H1 (cell line): ENCODE data around the gene FANK1. TPM values are rescaled to one million over a fixed set of nuclear protein-coding genes. Genes with fewer than 3 reads are reported as not detected.

Experiments used
- CTCF ChIA-PET: fragments of 300-600 bp; sonication (Branson Sonifier 250); formaldehyde crosslinking; loops from one replicate; lab custom pipeline; 2021; ENCODE audit not compliant: partially characterized antibody; lab: Charles Lee
- POLR2A ChIA-PET: fragments of 300-600 bp; sonication (Branson Sonifier 250); formaldehyde crosslinking; loops from one replicate; lab custom pipeline; 2021; ENCODE audit warnings: inconsistent platforms; ENCODE audit not compliant: partially characterized antibody; lab: Charles Lee
- DNase-seq, 2 experiments: peaks; one replicate each; pipeline versions ENCODE4 v3.0.0 to v3.0.0-alpha.2; 2010 to 2022; ENCODE audit warnings: low spot score in 2 of 2, low read depth in 1 of 2, mixed read lengths in 1 of 2
- FAIRE-seq: peaks from 2 replicates; lab custom pipeline; 2011; peaks lifted over from hg19 to GRCh38; lab: Jason Lieb, UNC
- H2AFZ ChIP-seq: 2 replicates; pipeline ENCODE4 v1.8.1; 2012; ENCODE audit warnings: low read length, inconsistent platforms
- H2AK5ac ChIP-seq: 2 replicates; pipeline ENCODE4 v1.6.1; 2013; ENCODE audit warnings: low read depth, low read length
- H2BK120ac ChIP-seq: replicated peaks from 2 replicates; pipeline ENCODE3; 2013; ENCODE audit warnings: low read depth, low read length, inconsistent platforms
- H2BK12ac ChIP-seq: 2 replicates; pipeline ENCODE4 v1.6.1; 2013; ENCODE audit warnings: low read depth, low read length
- H2BK15ac ChIP-seq: 2 replicates; pipeline ENCODE4 v1.6.1; 2013; ENCODE audit warnings: low read length
- H2BK20ac ChIP-seq: 2 replicates; pipeline ENCODE4 v1.6.1; 2013; ENCODE audit warnings: low read length
- H2BK5ac ChIP-seq: 2 replicates; pipeline ENCODE4 v1.6.1; 2013; ENCODE audit warnings: low read depth, low read length
- H3K14ac ChIP-seq: 2 replicates; pipeline ENCODE4 v1.6.1; 2013; ENCODE audit warnings: inconsistent platforms; ENCODE audit not compliant: insufficient read length
- H3K18ac ChIP-seq: 2 replicates; pipeline ENCODE4 v1.6.1; 2013; ENCODE audit warnings: low read length; ENCODE audit errors: extremely low read depth
- H3K23ac ChIP-seq: 2 replicates; pipeline ENCODE4 v1.6.1; 2013; ENCODE audit warnings: inconsistent platforms; ENCODE audit not compliant: insufficient read length
- H3K23me2 ChIP-seq: 2 replicates; pipeline ENCODE4 v1.6.1; 2013; ENCODE audit warnings: low read depth, low read length
- H3K27ac ChIP-seq: 2 replicates; pipeline ENCODE4 v1.6.1; 2011; ENCODE audit warnings: low read depth, low read length, inconsistent platforms
- H3K27me3 ChIP-seq, 4 experiments: replicated peaks in 1 of 4; 1 replicate in 1 of 4; 2 replicates in 3 of 4; pipeline versions ENCODE4 v1.6.1 to v1.8.1; 2011 to 2013; ENCODE audit warnings: low read length in 3 of 4, mild to moderate bottlenecking in 3 of 4, inconsistent platforms in 2 of 4, mixed read lengths in 2 of 4, moderate library complexity in 1 of 4; ENCODE audit not compliant: control insufficient read depth in 3 of 4, insufficient read depth in 3 of 4; ENCODE audit errors: extremely low read depth in 1 of 4
- H3K36me3 ChIP-seq, 4 experiments: 2 replicates each; pipeline versions ENCODE4 v1.6.1 to v1.8.1; 2011 to 2013; ENCODE audit warnings: mild to moderate bottlenecking in 4 of 4, low read length in 3 of 4, moderate library complexity in 2 of 4, control low read depth in 1 of 4, inconsistent platforms in 1 of 4; ENCODE audit not compliant: insufficient read depth in 4 of 4, control insufficient read depth in 2 of 4
- H3K4ac ChIP-seq: replicated peaks from 2 replicates; pipeline ENCODE3; 2013; ENCODE audit warnings: low read length, low read depth, mixed read lengths, inconsistent platforms; ENCODE audit not compliant: insufficient read length
- H3K4me1 ChIP-seq, 4 experiments: replicated peaks in 1 of 4; 1 replicate in 1 of 4; 2 replicates in 3 of 4; pipeline versions ENCODE4 v1.6.1 to v1.8.1; 2011 to 2013; ENCODE audit warnings: low read length in 3 of 4, inconsistent platforms in 2 of 4, mixed read lengths in 1 of 4; ENCODE audit not compliant: insufficient read depth in 4 of 4, control insufficient read depth in 3 of 4
- H3K4me2 ChIP-seq, 2 experiments: 2 replicates each; pipeline versions ENCODE4 v1.6.1 to v1.8.1; 2011 to 2013; ENCODE audit warnings: low read depth in 2 of 2, low read length in 2 of 2, control low read depth in 1 of 2, inconsistent platforms in 1 of 2, mild to moderate bottlenecking in 1 of 2; ENCODE audit not compliant: insufficient read depth in 1 of 2
- H3K4me3 ChIP-seq, 4 experiments: fragments of 200-600, 300-600 bp in 1 of 4; sonication (generic), shearing (Covaris generic), sonication (Bioruptor Twin) in 1 of 4; 2 replicates each; pipeline versions ENCODE4 v1.5.1 to v1.8.1; 2011 to 2016; ENCODE audit warnings: low read length in 4 of 4, low read depth in 3 of 4, control low read depth in 2 of 4, inconsistent platforms in 2 of 4, mild to moderate bottlenecking in 2 of 4, mixed read lengths in 1 of 4, moderate library complexity in 1 of 4; ENCODE audit not compliant: insufficient read depth in 2 of 4; ENCODE audit errors: extremely low read depth in 1 of 4
- H3K56ac ChIP-seq: replicated peaks from 2 replicates; pipeline ENCODE3; 2013; ENCODE audit warnings: low read depth, mild to moderate bottlenecking, mixed read lengths, low read length, inconsistent platforms; ENCODE audit not compliant: insufficient read length
- H3K79me1 ChIP-seq: 2 replicates; pipeline ENCODE4 v1.6.1; 2013; ENCODE audit warnings: low read depth, low read length, control low read depth
- H3K79me2 ChIP-seq, 2 experiments: 2 replicates each; pipeline versions ENCODE4 v1.6.1 to v1.8.1; 2012 to 2013; ENCODE audit warnings: low read length in 2 of 2, mild to moderate bottlenecking in 2 of 2, inconsistent platforms in 1 of 2; ENCODE audit not compliant: insufficient read depth in 2 of 2, control insufficient read depth in 1 of 2
- H3K9ac ChIP-seq, 4 experiments: replicated peaks in 1 of 4; 1 replicate in 1 of 4; 2 replicates in 3 of 4; pipeline versions ENCODE4 v1.6.1 to v1.8.1; 2011 to 2013; ENCODE audit warnings: low read depth in 3 of 4, low read length in 3 of 4, control low read depth in 2 of 4, mild to moderate bottlenecking in 2 of 4, moderate library complexity in 2 of 4, inconsistent platforms in 1 of 4; ENCODE audit errors: extremely low read depth in 1 of 4
- H3K9me3 ChIP-seq, 2 experiments: 2 replicates each; pipeline versions ENCODE4 v1.6.1 to v1.8.1; 2012 to 2013; ENCODE audit warnings: mild to moderate bottlenecking in 2 of 2, moderate library complexity in 2 of 2, control low read depth in 1 of 2, inconsistent platforms in 1 of 2, low read depth in 1 of 2, low read length in 1 of 2, mixed read lengths in 1 of 2; ENCODE audit not compliant: insufficient read depth in 2 of 2
- H4K20me1 ChIP-seq, 2 experiments: replicated peaks in 1 of 2; 2 replicates each; pipeline versions ENCODE3 to v1.8.1; 2011 to 2013; ENCODE audit warnings: inconsistent platforms in 2 of 2, low read length in 2 of 2, mild to moderate bottlenecking in 1 of 2; ENCODE audit not compliant: insufficient read depth in 2 of 2, control insufficient read depth in 1 of 2
- H4K5ac ChIP-seq: 2 replicates; pipeline ENCODE4 v1.6.1; 2013; ENCODE audit warnings: low read length, low read depth, mixed read lengths, inconsistent platforms; ENCODE audit not compliant: insufficient read length
- H4K8ac ChIP-seq: 2 replicates; pipeline ENCODE4 v1.8.0; 2013; ENCODE audit warnings: mild to moderate bottlenecking, moderate library complexity, low read length, inconsistent platforms; ENCODE audit not compliant: insufficient read depth; ENCODE audit errors: extremely low read depth
- H4K91ac ChIP-seq: replicated peaks from 2 replicates; pipeline ENCODE3; 2013; ENCODE audit warnings: low read length, mixed read lengths, inconsistent platforms; ENCODE audit not compliant: insufficient read length
- FOSL1 ChIP-seq: IDR thresholded peaks from 2 replicates; pipeline ENCODE4 v1.6.1; 2011; ENCODE audit warnings: mild to moderate bottlenecking, low read depth, low read length, moderate library complexity; ENCODE audit not compliant: insufficient read depth
- RFX5 ChIP-seq: IDR thresholded peaks from 2 replicates; pipeline ENCODE4 v1.6.1; 2011; ENCODE audit warnings: low read depth, low read length, improper control_type of control experiment, borderline replicate concordance
- WGBS, 2 experiments: shearing (Covaris generic) in 1 of 2; methylation state at CpG; one replicate each; pipeline versions ENCODE4 v1.1.6 to v1.1.7; 2013 to 2015; ENCODE audit warnings: low lambda C conversion rate in 2 of 2, mixed read lengths in 2 of 2, inconsistent platforms in 1 of 2, low coverage in 1 of 2, missing lambda C conversion rate in 1 of 2; ENCODE audit not compliant: insufficient replicate concordance in 2 of 2, insufficient coverage in 1 of 2, insufficient read length in 1 of 2; ENCODE audit errors: extremely low coverage in 1 of 2, missing lambda C conversion rate in 1 of 2; 5-methylcytosine and 5-hydroxymethylcytosine counted together
- polyA plus RNA-seq, 7 experiments: library from polyadenylated mRNA; depleted of rRNA in 3 of 7; stranded (reverse) in 5 of 7; unstranded in 2 of 7; fragments of >200 nt in 5 of 7; fragments of 200-250 nt in 2 of 7; gene quantifications; 1 replicate in 5 of 7; 2 replicates in 1 of 7; 4 replicates in 1 of 7; pipeline versions ENCODE4 v1.2.1 to v1.2.3, GENCODE V29; 2011 to 2013; ENCODE audit warnings: missing spikeins in 2 of 7, mixed read lengths in 2 of 7
- total RNA-seq: library from RNA; stranded (reverse); fragmentation: NEBNext Ultra II Directional; extraction: Animal tissue kit (Norgen Biotek cat#: 25700); gene quantifications from 2 replicates; pipeline ENCODE4 v1.2.1, GENCODE V29; 2021

The FANK1 gene
- total and polyA plus RNA-seq, 2 of the 8 experiments (the other 6 are each of a cell fraction or from before 2014, with no cell fraction given), result 1.2 TPM; not detected in 1

DNA sequence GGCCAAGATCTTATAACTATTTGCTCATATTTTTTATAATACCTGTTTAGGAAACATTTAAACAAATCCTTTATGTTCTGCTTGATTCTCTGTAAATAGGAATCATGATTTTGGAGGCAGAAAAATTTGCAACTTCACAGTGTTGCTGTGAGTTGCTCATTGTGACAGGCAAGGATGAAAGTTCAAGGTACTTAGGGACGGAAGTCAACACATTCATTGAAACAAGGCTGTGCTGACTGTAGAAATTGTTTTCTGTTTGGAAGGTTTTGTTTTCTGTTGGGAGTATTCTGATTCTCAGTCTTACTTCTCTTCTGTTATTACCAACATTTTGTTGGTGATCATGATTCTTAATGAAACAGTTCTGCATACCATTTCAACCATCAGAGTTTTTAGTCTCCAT, 54.9 kb downstream of the FANK1 start:
- Histone ChIP-seq H3K4me2 (no peak overlapping the region), H3K14ac (no peak overlapping the region), H3K79me1 (no peaks in the 10 kb centered on the region), H3K18ac (no peak overlapping the region), H2BK12ac (no peak overlapping the region), H4K91ac (no peak overlapping the region), H2BK5ac (no peak overlapping the region), H3K27me3 (no peaks in the 10 kb centered on the region), H2AK5ac (no peak overlapping the region), H3K4me1 (no peaks in the 10 kb centered on the region), H2AFZ (no peak overlapping the region), H3K27ac (no peak overlapping the region), H2BK15ac (no peak overlapping the region), H4K8ac (no peak overlapping the region), H2BK120ac (no peak overlapping the region), H3K56ac (no peak overlapping the region), H3K9ac (no peak overlapping the region), H3K79me2 (no peaks in the 10 kb centered on the region), H3K4me3 (no peak overlapping the region), H3K23ac (no peak overlapping the region), H3K23me2 (no peaks in the 10 kb centered on the region), H4K5ac (no peak overlapping the region), H3K4ac (no peak overlapping the region), H3K36me3 (no peaks in the 10 kb centered on the region), H2BK20ac (no peak overlapping the region), H3K9me3 (no peaks in the 10 kb centered on the region), H4K20me1 (no peaks in the 10 kb centered on the region)
- ChIA-PET POLR2A (no interaction called here), CTCF (no interaction called here)
- no peak for DNase-seq
- no peak for FAIRE-seq
- 72% methylated on average over 1 of the region's 1 CpG; no CpG with 5 or more reads in 1 of the 2 experiments for WGBS, 2 experiments
- no peak for TF ChIP-seq FOSL1
- no peak for TF ChIP-seq RFX5
